GM10248 (cell line): ENCODE measurements around the gene TPK1.

Source experiments
- CTCF ChIA-PET: fragments of 300-600 bp; sonication (Branson Sonifier 250); formaldehyde crosslinking; extraction: SDS; loops from one replicate; lab custom pipeline; 2021; ENCODE audit warnings: antibody characterized with exemption; lab: Yijun Ruan, JAX
- POLR2A ChIA-PET: fragments of 350-650 bp; sonication (Branson Sonifier 250); formaldehyde crosslinking; extraction: SDS; loops from one replicate; lab custom pipeline; 2020; ENCODE audit warnings: antibody characterized with exemption; lab: Yijun Ruan, JAX
- DNase-seq: peaks from one replicate; pipeline ENCODE4 v3.0.0; 2012; ENCODE audit errors: extremely low spot score
- CTCF ChIP-seq: IDR thresholded peaks from 2 replicates; pipeline ENCODE4 v1.5.1; 2012; ENCODE audit warnings: mild to moderate bottlenecking, low read depth; ENCODE audit errors: extremely low read depth, missing control alignments, control extremely low read depth

The TPK1 gene

GRCh38 chr7:144820552-144820951 lies 15.3 kb downstream of the TPK1 start:
- no peak for DNase-seq
- CTCF ChIA-PET: interaction anchor here (0.9 to 2.7 kb wide), 3 partner anchors 8 to 23 kb away, joined by 3 to 11 read pairs (median 3); no protein-coding TSS in a partner anchor
- TF ChIP-seq CTCF: no peak
- POLR2A ChIA-PET: no interaction called here

GRCh38 chr7:144819566-144819965 lies 16.3 kb downstream of the TPK1 start:
- ChIA-PET POLR2A (no interaction called here), CTCF (interaction anchor here (1.4 to 1.6 kb wide), 2 partner anchors 14 to 19 kb away, joined by 5 read pairs; no protein-coding TSS in a partner anchor)
- no peak for DNase-seq
- no peak for TF ChIP-seq CTCF

GRCh38 chr7:144818511-144818910 lies 17.3 kb downstream of the TPK1 start:
- peak; percentile 46 for DNase-seq
- TF ChIP-seq CTCF: no peak
- ChIA-PET CTCF (interaction anchor here (0.9 to 1.6 kb wide), 4 partner anchors 12 to 18 kb away, joined by 3 to 5 read pairs (median 5); partner anchors contain the start of gene TPK1), POLR2A (interaction anchor here (1.4 kb wide), 1 partner anchor 16 kb away, joined by 4 read pairs; no protein-coding TSS in a partner anchor)

GRCh38 chr7:144817001-144817400 lies 18.9 kb downstream of the TPK1 start:
- DNase-seq: no peak
- ChIA-PET POLR2A (no interaction called here), CTCF (interaction anchor here (1.2 kb wide), 1 partner anchor 18 kb away, joined by 5 read pairs; the partner anchor contains the start of gene TPK1)
- TF ChIP-seq CTCF: no peak

- no peak for TF ChIP-seq CTCF
- ChIA-PET CTCF (interaction anchor here (1.0 kb wide), 1 partner anchor 12 kb away, joined by 3 read pairs; no protein-coding TSS in a partner anchor), POLR2A (no interaction called here)
- no peak for DNase-seq
Measured at GRCh38 chr7:144814299-144814698, 21.6 kb downstream of the TPK1 start.

- POLR2A ChIA-PET: interaction anchor here (1.3 kb wide), 1 partner anchor 23 kb away, joined by 3 read pairs; the partner anchor contains the start of gene TPK1
Measured at GRCh38 chr7:144812379-144813283, 23.2 kb downstream of the TPK1 start.

More at GRCh38 chr7:144812379-144813283, 23.2 kb downstream of the TPK1 start:
- no peak for TF ChIP-seq CTCF
- CTCF ChIA-PET: interaction anchor here (0.8 to 3.0 kb wide), 13 partner anchors 9 to 74 kb away, joined by 3 to 17 read pairs (median 4); partner anchors contain the start of gene TPK1
- no peak for DNase-seq
